NCI-H2081 (cell line): ENCODE data around the gene MGAT4B.

Experiments used
- DNase-seq, 2 experiments: peaks; one replicate each; lab custom pipeline; 2025; lab: John Stamatoyannopoulos, UW

MGAT4B gene

DNA sequence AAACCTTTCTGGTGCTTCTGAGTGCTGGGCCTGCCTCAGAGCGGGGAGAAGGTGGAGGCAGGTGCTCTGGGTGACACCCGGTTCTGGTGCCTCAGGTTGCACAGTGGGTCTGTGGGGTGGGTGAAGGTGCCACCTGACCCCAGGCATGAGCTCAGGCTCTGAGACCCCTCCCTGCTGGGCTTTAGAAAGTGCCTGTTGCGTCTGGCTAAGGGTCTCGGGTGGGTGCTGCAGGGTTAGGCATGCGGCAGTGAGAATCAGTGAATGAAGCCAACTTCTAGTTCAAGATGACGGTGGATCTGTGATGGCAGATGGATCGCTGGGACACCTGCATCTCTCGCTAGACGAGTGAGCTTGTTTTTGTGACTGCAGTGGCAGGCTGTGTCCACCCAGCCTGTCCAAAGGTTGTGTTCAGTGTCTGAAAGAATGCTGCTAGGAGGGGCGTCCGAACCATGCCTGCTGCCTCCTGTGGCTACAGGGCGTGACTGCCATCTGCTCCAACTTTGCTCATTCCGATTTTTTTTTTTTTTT is 19.1 kb upstream of the MGAT4B start:
- no peak for DNase-seq

DNA sequence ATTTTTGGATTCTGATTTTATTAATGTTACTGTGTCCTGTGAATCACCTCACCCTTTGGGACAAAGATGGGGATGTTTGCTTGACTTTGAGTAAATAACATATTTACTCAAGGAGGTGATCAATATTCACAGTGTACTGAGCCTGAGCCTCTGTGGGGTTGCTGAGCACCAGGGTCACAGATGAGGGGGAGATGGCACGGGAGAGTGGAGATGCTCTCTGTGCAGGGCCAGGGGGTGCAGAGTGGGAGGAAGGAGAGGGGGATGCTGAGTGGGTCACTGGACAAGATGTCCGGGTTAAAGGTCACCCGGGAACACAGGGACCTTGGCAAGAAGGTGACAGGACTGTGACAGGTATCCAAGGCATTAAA is 18.1 kb upstream of the MGAT4B start:
- no peak for DNase-seq

DNA sequence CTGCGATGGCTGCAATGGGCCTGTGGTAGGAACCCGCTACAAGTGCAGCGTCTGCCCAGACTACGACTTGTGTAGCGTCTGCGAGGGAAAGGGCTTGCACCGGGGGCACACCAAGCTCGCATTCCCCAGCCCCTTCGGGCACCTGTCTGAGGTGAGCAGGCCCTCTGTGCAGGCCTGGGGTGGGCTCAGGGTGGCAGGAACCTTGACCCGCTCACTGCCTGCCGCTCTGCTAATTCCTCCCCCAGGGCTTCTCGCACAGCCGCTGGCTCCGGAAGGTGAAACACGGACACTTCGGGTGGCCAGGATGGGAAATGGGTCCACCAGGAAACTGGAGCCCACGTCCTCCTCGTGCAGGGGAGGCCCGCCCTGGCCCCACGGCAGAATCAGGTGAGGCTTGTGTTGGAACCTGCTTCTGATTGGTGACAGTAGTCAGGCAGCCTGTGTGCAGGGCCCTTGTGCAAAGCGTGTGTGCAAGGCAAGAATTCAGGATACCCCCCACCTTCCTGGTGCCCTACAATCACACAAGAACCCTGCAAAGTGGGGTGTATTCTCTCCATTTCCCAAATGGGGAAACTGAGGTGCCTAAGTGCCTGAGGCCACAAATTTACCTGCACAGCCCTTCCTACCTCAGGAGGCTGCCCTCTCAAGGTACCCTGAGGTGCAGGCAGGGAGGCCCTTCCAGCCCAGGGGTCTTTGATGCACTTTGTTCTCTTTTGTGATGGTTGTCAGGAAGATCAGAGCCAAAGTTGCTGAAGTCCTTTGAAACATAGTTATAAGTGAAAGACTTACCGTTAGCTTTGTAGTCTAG is 17.5 kb upstream of the MGAT4B start:
- no peak for DNase-seq

DNA sequence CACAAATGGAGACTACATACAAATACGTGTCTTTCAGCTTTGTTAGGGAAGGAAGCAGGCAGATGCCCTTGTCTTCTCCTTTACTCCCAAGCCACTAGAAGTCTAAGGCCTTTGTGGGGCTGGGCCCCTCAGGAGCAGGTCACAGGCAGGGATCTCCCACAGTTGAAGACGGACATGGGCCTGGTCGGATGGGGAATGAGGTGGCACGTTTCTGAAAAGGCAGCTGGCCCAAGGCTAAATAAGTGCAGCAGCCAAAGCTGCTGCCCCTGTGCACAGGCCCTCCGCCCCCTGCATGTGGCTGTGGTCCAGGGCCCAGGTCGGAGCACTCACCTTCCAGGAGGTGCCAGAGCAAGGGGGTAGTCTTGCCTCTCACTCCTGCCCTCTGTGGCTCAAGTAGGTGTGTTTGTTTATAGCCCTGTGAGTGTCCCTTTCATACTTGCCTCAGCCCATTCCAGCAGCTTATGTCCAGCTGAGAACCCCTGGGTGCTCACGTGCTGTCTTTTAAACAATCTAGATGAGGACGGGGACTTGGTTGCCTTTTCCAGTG is 15.9 kb upstream of the MGAT4B start:
- no peak for DNase-seq

DNA sequence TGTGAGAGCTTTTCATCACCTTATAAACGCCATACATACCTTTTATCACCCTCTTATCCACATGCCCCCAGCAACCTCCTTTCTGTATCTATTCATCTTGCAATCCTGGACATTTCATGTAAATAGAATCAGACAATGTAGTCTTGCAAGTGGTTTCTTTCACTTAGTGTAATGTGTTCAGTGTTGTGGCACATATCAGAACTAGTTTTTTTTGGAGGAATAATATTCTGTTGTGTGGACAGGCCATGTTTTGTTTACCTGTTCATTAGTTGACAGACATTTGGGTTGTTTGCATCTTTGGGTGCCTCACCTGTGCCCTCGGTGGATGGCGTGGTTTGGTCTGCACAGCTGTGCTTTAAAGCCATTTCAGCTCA is 15.4 kb upstream of the MGAT4B start:
- no peak for DNase-seq

DNA sequence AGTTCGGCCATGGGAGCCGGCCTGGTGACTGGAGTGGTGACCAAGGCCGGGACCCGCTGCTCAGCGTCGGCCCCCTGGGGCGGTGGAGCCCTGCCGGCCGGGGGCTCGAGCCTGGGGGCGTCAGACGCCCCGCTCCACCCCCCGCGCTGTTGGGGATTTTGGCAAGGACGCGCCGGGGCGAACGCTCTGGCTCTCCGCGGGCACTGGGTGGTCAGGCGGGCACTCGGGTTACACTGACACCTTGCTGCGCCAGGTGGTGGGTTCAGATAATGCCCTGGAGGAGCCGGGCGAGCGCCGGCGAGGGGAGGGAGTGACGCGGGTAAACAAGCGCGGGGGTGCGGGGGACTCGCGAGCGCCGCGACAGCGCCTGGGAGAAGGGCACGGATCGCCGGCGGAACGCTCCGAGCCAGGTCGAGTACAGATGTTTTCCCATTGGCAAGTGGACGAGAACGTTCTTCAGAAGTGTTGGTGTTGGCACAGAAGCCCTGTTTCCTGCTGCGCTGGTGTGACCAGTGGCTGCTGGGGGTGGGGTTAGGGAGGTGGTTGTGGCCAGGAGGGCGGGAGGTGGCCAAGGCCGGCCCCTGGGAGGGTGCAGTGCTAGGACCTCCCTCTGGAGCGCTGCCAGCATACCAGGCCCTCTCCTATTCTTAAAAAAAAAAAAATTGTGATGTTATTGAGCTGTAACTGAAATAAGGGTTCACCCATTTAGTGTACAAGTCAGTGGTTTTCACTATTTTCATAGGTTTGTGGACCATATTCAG is 14.8 kb upstream of the MGAT4B start:
- peak; percentile 76 to 81 for DNase-seq

DNA sequence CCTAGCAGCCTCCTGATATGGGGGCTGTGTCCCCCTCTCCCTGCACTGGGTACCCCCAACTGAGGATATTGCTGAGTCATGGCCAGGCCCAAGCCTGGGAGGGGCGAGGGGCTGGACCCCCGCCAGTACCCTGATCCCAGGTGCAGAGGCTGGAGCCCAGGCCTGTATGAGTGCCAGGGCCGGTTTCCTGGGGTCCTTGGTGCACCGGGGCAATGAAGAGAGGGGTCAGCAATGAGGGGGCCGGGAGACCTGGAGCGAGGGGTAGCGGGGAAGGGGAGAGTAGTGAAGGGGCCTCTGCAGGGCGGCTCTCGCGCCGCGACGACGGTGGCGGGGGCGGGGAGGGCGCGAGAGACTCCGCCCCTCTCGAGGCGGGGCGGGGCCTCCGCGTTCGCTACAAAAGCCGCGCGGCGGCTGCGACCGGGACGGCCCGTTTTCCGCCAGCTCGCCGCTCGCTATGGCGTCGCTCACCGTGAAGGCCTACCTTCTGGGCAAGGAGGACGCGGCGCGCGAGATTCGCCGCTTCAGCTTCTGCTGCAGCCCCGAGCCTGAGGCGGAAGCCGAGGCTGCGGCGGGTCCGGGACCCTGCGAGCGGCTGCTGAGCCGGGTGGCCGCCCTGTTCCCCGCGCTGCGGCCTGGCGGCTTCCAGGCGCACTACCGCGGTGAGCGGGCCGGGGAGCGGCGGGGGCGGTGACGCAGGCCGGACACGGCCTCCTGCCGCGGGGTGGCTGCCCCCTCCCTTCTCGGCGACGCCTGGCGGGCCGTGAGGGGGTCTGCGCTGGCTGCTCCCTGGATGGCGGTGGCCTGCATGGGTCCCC is 14.0 kb upstream of the MGAT4B start, which contains the start of gene SQSTM1:
Gene SQSTM1 (plus strand): TSS at position 423 of the 815 bp plus-strand sequence. CDS start 32 bp downstream, at position 455.
- peak; percentile 69 to 72 for DNase-seq

DNA sequence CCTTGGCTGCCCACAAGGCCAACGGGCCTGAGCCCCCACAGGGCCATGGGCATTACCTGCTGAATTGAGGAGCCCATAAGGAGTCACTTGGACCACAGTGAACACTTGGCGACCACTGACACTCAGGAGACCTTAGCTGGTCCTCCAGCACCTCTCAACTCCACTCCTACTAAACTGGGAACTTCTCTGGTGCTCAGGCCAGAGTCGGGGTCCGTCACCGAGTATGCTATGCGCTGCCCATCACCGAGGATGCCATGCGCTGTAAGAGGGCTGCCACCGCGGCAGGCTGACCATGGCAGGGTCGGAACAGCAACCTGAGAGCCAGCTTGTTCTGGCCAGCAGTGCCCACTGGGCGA is 13.4 kb upstream of the MGAT4B start:
- DNase-seq = no peak

DNA sequence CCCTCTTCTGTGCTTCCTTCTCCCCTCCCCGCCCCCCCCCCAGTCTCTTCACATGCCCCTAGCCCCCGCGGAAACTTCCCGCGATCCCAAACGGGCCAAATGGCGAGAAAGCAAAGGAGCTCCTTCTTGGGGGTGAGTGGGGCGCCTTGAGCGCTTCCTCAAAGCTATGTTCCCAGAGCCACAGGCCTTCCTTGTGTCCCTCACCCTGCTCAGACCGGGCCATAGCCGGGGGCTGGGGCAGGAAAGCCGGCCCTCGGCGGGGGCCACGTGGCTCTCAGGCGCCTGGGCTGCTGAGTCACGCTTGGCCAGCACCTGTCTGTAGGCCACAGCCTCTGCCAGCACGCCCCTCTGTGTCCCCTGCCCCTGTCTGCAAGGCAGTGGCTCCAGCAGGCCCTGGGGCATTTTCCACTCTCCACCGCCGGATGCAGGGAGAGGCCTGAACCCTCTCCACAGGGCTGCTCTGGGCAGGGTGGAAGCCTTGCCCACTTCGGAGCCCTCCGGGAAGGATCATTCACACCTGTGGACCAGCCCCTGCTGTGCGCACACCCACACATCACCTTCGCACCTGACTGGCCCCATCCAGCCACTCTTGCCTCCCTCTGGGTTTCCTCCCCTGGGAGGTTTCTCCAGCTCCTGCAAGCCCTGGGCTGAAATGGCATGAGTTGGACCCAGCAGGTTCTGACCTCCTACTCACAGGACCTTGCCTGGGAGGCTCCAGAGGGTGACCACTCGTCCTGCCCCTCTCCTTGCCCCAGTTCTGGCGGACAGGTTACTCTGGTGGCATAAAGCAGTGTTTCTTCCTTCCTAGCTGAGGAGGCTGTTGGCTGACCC is 12.8 kb upstream of the MGAT4B start:
- DNase-seq = peak in 1 of 2 experiments; percentile 57

DNA sequence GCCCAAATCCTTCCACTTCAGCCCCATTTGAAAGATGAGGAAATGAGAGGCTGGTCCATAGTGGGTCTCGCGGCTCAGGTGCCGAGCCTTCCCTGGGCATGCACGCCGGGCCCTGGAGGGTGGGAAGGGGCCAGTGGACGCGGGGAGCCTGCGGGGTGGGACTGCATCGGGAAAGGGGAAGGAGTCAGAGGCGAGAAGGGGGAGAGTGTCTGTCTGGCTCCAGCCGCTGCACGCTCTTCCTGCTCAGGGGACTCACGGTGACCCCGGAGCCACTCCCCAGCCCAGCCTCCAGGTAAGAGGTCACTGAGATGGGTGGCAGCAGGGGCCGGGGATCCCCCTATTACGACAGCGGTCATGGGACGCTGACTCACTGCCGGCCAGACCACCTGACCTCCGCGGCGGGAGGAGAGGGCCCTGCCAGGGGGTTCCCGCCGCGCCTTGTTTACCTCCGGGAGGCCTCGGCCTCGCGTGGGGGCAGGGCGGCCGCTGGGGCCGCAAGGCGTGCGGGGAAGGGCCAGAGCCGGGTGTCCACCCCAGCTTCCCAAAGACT is 12.2 kb upstream of the MGAT4B start:
- DNase-seq = peak; percentile 33 to 58

DNA sequence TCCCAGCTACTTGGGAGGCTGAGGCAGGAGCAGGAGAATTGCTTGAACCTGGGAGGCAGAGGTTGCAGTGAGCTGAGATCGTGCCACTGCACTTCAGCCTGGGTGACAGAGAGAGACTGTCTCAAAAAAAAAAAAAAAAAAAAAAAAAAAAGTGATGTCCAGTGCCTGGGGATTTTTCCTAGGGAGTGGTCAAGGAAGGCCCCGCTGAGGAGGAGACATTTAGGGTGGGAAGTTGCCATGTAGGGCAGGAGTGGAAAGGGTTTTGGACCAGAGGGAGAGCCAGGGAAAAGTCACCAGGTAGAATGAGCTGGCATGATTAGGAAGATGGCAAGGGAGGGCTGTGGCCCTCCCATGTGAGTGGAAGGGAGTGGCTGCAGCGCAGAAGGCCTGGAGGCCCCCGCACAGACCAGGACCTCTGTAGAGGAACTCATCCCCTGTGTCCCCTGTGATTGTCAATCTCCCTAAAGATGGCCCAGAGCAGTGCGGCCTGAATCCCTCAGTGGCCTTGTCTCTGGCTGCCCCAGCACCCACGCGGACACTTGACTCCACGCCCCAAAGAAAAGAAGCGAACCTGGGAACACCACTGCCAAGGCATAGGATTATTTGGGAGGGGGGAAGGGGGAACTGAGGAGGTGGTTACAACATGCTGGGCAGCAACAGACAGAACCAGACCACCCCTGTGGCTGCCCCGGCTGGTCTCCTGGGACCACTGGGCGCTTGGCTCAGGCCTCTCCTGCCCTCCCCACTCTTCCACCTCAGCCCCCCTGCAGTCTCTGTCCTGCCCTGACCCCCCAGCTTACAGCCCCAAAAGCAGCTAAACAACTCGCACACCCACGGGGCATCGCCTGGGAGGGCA is 11.5 kb upstream of the MGAT4B start:
- no peak for DNase-seq

DNA sequence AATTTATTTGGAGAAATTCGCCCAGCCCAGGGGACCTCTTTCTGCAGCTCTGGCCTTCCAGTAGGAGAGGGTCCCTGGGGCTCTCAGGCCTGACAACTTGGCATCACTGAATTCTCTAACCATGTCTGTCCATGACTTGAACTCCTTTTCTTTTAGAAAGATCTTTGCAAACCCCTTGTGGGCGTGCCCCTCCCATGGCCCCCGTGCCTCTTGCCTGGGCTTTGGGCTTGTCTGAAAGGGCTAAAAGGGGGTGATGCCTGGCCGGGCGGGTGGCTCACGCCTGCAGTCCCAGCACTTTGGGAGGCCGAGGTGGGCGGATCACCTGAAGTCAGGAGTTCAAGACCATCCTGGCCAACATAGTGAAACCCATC is 10.8 kb upstream of the MGAT4B start:
- DNase-seq = no peak

DNA sequence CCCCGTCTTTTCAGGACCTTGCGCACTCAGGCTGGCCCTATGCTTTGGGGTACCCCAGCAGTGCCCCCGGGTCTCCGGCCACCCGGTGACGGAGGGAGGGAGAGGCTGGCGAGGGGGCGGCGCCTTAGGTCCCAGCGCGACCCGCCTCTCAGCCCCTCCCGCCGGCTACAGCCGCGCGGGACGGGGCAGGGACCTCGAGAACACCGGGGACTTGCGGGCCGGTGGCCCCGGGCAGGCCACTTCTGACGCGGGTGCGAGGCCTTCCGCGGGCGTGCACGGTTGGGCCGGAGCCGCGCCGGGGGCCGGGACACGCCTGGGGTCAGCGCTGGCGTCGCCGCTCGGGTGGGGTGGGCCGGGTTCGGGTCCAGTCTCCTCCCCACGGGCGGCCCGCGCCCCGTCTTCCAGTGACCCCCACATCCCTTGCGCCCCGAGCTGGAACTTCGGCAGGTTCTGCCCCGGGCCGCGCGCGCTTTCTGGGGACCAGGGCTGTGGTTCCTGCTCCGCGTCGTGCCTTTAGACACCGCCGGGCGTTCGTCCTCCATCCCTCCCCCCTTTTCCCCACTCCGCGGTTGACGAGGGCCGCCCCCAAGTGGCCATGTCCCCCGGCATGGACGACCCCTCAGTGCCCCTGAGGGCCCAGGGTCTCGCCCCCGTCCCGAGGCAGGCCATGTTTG is 10.3 kb upstream of the MGAT4B start:
- DNase-seq = no peak

DNA sequence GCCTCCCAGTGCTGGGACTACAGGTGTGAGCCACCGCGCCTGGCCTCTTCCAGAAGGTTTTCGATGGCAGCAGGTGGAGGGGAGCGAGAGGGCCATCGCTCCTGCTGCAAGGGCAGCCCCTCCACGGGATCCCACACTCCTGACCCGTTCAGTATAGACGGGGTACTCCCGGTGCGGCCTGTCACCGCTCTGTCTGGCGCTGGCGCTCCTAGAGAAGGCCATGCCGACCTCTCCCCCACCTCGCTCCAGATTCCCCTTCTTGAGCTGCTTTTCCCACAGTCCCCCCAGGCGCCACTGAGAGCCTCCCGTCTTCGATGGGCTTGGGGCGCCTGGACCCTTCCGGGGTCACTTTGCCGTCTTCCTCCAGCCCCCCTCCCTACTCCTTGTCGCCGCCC is 9.7 kb upstream of the MGAT4B start:
- no peak for DNase-seq

DNA sequence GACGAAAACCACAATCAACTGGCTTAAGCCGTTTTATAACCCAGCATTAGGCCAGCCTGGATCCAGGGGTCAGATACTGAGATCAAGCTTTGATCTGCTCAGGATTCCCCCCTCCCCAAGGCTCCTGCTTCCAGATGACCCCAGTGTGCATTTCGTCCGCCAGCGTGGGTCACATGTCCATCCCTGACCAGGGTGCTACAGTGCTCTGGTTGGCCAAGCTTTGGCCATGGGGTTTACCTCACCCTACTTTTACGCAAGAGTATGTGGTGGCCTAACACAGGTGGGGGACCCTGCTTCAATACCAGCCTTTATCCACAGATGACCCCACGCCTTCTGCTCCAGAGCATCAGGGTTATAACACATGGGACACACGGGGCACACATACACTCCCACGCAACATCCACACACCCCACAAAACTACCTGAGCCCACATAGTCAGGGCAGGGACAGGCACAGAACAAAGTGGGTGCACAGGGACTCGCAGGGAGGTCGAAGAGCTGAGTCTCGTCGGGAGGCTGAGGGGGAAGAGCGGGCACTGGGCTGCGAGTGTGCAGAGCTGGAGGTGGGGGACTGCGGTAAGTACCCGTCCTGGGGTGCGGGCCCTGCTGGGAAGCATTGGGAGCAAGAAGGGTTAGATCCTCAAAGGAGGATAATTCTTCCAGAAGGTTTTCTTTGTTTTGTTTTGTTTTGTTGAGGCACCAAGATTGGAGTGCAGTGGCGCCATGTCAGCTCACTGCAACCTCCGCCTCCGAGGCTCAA is 9.0 kb upstream of the MGAT4B start:
- no peak for DNase-seq

DNA sequence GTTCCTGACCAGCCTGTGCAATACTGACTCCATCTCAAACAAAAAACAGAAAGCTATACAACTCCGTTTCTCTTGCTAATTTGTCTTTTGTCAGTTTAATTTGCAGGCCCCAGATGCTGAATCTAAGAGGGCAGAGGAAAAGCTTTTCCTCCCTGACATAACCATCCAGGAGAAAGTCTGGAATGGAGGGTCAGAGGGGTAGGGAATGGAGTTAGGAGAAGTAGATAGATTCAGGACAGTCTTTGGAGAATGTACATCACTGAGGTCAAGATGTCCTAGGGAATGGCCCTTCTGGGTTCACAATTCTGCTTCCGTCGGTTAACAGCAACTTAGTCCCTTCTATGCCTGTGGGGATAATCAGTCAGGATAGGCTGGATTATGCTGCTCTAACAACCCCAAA is 7.4 kb upstream of the MGAT4B start:
- no peak for DNase-seq

DNA sequence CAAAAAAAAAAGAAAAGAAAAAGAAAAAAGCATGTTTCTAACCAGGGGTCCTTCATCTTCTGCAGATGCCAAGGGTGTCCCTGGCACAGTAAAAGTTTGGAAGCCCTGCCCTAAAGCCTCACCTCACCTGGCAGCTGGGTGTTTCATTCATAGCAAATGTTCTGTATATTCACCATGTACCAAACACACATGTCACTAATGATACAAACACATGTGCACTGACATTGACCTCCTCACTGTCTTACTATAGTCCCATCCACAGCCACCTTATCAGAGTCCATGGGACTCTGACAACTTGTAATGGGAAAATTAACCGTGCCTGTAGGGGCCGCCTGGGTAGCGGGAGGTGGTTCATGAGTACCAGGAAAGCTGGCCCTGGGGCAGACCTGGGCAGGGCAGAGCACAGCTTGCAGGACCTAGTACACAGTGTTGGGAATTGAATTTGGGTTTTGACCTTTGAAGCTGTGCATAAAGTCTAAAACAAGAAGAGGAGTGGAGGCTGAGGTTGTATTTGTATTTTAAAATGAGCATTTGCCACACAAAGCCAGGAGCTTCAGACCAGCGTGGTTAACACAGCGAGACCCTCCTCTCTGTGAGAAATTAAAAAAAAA is 6.4 kb upstream of the MGAT4B start:
- DNase-seq = no peak

DNA sequence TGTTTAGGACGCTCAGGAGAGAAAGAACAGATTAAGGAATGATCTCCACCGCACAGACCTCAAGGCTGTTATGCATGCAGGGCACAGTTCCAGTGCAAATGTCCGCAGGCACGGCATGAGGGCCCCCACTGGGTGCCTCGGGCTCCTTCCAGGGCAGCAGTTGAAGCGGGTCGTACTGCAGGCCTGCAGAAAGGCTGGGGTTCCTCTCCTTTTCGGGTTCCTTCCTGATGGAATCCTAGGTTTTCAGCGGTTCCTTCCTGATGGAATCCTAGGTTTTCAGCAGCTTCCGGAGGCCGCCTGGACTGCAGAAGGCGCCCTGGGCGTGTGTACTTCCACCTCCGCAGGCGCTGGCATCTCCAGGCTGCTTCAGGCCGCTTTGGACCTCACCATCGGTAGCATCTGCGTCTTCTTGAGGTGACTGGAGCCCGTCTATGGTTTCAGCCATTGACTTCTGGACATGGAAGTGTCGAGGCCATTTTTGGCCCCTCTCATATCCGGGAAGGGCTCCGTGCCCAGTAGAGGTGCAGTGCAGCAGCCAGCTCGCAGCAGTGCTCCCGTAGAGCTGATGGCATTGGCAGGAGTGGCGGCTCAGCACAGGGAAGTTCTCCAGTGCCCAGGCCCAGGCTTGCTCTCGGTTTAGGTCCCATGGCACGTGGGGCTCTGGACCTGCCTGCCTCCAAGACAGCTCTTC is 5.6 kb upstream of the MGAT4B start:
- DNase-seq = no peak
